Stimulated activated CD4-positive, alpha-beta T cell treated with anti-CD3 and anti-CD28 coated beads, Interleukin-12 subunit alpha, Interleukin-12 subunit beta, amount 100 ng/mL, for 24 hours (primary cell): ENCODE results near the gene SMOC2.

Experiments
- DNase-seq, 2 experiments: peaks; one replicate each; pipeline ENCODE4 v3.0.0-alpha.2; 2020; ENCODE audit warnings: low read depth in 2 of 2

The SMOC2 gene

DNA sequence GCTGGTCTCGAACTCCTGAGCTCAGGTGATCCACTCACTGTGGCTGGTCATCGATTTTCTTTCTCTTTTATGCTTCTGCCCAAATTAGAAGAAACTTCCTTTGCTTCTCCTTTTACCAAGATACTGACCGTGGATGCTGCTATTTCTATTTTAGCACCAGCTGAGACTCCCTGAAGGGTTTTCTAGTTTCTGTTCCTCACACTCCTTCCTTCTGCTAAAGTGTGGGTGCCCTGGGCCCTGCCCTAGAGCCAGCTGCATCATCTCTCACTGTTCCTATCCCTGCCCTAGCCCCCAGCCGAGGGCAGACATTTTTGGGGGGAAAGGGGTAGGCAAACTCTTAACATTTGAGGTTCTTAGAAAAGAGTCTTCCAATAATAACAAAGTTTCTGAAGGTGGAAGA lies 6.3 kb downstream of the SMOC2 start:
- DNase-seq, result no peak

- DNase-seq, result no peak
Observed at GRCh38 chr6:168447700-168448099, 6.7 kb downstream of the SMOC2 start.

GRCh38 chr6:168448243-168448855 lies 7.4 kb downstream of the SMOC2 start:
- DNase-seq, result no peak

DNA sequence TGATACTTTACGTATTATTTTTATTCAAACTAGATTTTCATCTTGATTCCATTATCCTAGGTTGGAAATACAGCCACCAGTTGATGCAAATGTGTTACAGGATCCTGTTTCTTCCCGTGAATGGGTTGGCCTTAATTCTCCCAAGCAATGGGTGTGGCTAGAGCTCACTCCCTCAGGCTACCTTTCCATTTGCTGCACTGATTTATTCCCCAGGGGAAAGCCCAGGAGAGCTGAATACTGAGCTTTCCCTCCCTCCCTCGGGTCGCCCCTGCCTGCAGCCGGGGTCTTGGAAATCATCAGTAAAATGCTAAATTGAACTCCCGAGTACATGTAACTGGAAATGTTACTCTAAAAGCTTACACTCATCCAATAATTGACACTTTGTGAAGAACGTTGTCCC lies 9.9 kb downstream of the SMOC2 start:
- DNase-seq, result no peak

GRCh38 chr6:168451805-168452517 lies 11.0 kb downstream of the SMOC2 start:
- no peak for DNase-seq

GRCh38 chr6:168452685-168453377 lies 11.8 kb downstream of the SMOC2 start:
- DNase-seq, result no peak

DNA sequence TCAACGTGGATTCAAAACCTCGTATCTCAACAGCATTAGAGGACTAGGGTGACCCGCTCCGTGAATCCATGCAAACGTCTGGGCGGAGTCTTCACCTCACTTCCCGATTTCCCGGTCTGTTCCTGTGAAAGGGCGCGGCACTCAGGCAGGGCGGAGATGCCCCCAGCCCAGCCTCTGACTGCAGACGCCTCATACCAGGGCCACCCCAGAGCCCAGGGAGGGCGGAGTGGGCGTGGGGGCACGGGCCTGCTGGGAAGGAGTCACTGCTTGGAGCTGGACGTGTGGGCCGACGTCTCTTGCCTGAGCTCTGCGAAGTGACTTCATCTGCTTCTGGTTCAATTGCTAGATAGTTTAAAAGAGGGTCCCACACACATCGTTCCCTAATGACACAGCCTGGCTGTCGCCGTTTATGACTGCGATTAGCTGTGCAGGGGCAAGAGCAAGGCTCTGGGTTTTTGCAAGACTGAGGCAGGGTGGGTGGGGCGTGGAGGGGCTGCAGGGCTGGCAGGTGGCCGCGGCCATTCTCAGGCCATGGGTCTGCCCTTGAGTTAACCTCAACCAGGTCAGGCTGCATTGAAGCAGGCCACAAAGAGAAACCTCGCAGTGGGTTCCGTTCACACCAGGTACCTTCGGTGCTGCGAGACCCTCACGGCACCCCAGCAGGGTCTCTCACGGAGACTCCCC lies 15.0 kb downstream of the SMOC2 start:
- DNase-seq, result no peak

GRCh38 chr6:168456907-168457652 lies 16.1 kb downstream of the SMOC2 start:
- DNase-seq, result no peak

DNA sequence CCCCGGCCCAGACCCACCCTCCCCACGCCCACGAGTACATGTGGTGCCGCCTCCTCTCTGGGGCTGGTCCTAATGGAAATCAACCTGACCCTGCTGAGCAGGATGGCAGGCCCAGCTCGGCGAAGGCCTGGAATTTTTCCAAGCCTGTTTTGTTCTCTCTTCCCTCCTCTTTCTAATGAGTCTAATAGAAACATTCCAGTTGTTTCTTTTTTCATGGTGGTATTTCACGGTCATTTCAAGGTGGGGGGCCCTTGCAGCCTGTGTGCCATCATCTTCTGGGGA lies 16.6 kb downstream of the SMOC2 start:
- no peak for DNase-seq

DNA sequence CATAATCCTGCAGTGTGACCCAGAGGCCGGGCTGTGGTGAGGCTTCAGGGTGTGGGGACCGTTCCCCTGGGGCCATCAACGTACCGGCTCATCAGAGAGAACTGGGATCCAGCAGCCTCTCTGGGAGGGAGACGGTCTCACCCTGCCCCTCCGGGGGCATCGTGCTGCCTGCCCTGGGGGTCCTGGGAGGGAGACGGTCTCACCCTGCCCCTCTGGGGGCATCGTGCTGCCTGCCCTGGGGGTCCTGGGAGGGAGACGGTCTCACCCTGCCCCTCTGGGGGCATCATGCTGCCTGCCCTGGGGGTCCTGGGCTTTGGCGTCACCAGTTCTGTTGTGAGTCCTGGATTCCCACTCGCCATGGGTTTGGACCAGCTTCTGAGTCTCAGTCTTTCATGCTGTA lies 17.1 kb downstream of the SMOC2 start:
- DNase-seq, result no peak

- DNase-seq, result no peak
Observed at GRCh38 chr6:168459572-168459971, 18.6 kb downstream of the SMOC2 start.

GRCh38 chr6:168462289-168462853 lies 21.4 kb downstream of the SMOC2 start:
- DNase-seq, result no peak

- no peak for DNase-seq
Observed at GRCh38 chr6:168464546-168464945, 23.6 kb downstream of the SMOC2 start.

GRCh38 chr6:168468045-168468444 lies 27.1 kb downstream of the SMOC2 start:
- no peak for DNase-seq

DNA sequence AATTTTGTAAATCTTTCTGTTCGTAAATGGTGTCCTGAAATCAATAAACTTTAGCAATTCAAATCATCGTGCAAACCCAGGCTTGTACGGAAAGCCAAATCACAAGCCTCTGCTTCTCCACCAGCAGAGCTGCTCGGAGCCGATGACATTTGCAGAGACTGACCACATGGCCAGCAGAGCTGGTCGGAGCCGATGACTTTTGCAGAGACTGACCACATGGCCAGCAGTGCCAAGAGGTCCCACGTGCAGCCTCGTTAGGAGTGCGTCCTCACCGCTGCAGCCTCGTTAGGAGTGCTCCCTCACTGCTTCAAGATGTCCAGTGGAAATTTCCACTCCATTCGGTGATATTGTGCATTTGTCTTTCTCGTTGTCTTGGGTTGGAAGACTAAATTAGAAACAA lies 28.5 kb downstream of the SMOC2 start:
- DNase-seq, result no peak

DNA sequence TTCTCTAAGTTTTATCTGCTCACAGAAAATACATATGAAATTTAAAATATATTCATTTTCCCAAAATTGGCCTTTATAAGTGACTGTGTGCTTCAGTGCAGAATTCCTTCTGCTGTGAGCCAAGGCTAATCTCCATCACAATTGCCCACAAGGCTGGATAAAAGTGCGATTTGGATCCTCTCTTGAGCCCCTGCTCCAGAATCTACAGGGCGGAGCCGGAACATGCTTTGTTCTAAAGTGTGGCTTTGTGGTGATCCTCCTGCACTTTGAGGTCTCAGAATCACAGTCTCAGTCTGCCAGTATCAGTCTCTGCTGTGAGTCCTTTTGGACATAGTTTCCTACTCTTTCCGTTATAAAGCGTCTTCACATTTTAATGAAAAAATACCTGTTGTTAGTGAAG lies 28.9 kb downstream of the SMOC2 start:
- no peak for DNase-seq

DNA sequence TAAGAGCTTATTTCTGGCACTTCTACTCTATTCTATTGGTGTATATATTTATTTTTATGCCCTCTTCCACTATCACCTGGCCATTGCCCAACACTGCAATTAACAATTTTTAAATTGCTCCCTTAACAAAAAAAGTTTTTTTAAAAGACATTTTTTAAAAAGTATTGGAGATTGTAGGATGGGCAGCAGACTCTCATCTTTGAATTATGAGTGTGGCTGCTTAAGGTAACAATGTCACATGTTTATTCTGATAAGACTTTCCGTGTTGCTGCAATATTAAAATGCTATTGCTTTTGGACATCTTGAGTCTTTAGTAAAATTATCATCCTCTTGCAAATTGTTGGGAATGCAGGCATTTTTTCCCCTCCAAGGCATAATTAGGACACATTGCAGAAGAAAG lies 31.4 kb downstream of the SMOC2 start:
- DNase-seq, result no peak

- no peak for DNase-seq
Observed at GRCh38 chr6:168473197-168473596, 32.2 kb downstream of the SMOC2 start.

DNA sequence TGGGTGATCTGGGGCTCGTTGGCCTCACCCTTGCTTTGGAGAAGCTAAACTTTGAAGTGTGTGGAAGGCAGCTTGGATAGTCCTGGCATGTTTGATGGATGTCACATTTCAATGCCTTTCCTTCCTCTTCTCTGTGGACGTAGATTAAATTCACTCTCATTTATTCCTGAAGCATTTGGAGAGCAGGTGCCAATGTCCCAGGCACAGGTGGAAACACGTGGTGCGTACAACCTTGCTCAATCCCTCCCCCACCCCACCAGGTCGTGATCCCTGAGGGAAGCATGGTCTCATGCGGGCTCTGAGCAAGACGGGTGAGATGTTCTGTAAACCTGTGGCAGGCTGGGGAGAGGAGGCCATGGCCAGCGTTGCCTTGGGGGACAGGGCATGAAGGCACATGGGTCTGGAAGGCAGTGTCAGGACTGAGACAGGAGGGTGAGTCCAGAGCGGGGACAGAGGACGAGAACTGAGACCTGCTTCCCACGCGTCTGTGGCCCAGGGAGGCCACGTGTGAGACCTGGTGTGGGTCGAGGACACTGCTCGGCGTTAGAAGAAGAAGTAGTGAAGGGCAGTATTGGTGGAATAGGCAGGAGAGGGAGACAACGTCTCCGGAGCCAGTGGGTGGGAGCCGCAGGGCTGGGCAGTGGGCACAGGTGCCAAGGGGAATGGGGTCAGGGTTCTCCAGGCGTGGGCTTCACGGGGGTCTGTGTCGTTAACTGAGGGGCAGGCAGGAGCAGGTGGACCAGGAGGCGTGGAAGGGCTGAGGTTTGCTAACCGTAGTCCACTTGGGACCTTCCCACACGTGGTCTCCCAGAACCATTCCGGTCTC lies 34.4 kb downstream of the SMOC2 start:
- DNase-seq, result no peak

GRCh38 chr6:168479421-168479820 lies 38.4 kb downstream of the SMOC2 start:
- no peak for DNase-seq

DNA sequence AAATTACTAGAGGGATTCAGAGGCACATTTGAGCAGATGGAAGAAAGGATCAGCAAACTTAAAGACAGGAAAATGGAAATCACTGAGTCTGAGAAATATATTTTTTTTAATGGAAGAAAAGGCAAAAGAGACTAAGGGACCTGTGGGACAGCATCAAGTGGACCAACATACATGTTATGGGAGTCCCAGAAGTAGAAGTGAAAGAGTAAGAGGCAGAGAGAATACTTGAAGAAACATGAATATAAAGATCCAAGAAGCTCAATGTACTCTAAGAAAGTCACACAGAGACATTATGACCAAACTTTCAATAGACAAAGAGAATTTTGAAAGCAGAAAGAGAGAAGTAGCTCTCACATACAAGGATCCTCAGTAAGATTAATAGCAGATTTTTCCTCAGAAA lies 39.5 kb downstream of the SMOC2 start:
- no peak for DNase-seq
